Mesendoderm (in vitro differentiated cells): ENCODE results near the gene IL6ST.
"Not testable (repeated sequence)": the region's sequence is repeated elsewhere in the genome, so short reads cannot be mapped to it uniquely, and the experiment has no call there.

ENCODE experiments used
- DNase-seq: peaks from one replicate; pipeline ENCODE4 v3.0.0; 2013
- H2AK5ac ChIP-seq: 2 replicates; pipeline ENCODE4 v1.6.1; 2013; ENCODE audit warnings: low read length, inconsistent platforms
- H2BK120ac ChIP-seq: 2 replicates; pipeline ENCODE4 v1.6.1; 2013; ENCODE audit warnings: low read depth, mild to moderate bottlenecking, low read length, moderate library complexity, mixed read lengths
- H2BK15ac ChIP-seq: replicated peaks from 2 replicates; pipeline ENCODE4 v1.6.1; 2013; ENCODE audit warnings: low read depth, mild to moderate bottlenecking, moderate library complexity
- H2BK5ac ChIP-seq: 2 replicates; pipeline ENCODE4 v1.6.1; 2013; ENCODE audit warnings: low read length, inconsistent platforms
- H3K18ac ChIP-seq: 2 replicates; pipeline ENCODE4 v1.6.1; 2013; ENCODE audit warnings: mild to moderate bottlenecking, low read length, mixed read lengths
- H3K23ac ChIP-seq: one replicate; pipeline ENCODE4 v1.6.1; 2013; ENCODE audit warnings: low read length
- H3K27ac ChIP-seq: 2 replicates; pipeline ENCODE4 v1.5.1; 2013; ENCODE audit warnings: low read depth, mild to moderate bottlenecking, inconsistent platforms, low read length, moderate library complexity
- H3K27me3 ChIP-seq: 2 replicates; pipeline ENCODE4 v1.6.1; 2013; ENCODE audit warnings: low read length, control low read depth, mild to moderate bottlenecking, inconsistent platforms; ENCODE audit not compliant: insufficient read depth, poor library complexity
- H3K36me3 ChIP-seq: 2 replicates; pipeline ENCODE4 v1.6.1; 2013; ENCODE audit warnings: low read length, inconsistent platforms; ENCODE audit not compliant: control insufficient read depth, insufficient read depth
- H3K4ac ChIP-seq: one replicate; pipeline ENCODE4 v1.6.1; 2013; ENCODE audit warnings: low read depth, mild to moderate bottlenecking, low read length, moderate library complexity
- H3K4me1 ChIP-seq: 2 replicates; pipeline ENCODE4 v1.6.1; 2013; ENCODE audit warnings: low read depth, low read length, inconsistent platforms; ENCODE audit not compliant: control insufficient read depth
- H3K4me2 ChIP-seq: 2 replicates; pipeline ENCODE4 v1.6.1; 2013; ENCODE audit warnings: low read length
- H3K4me3 ChIP-seq: 2 replicates; pipeline ENCODE4 v1.5.1; 2013; ENCODE audit warnings: mild to moderate bottlenecking, low read length
- H3K56ac ChIP-seq: one replicate; pipeline ENCODE4 v1.6.1; 2013; ENCODE audit warnings: low read length
- H3K79me1 ChIP-seq: 2 replicates; pipeline ENCODE4 v1.6.1; 2013; ENCODE audit warnings: low read length, inconsistent platforms
- H3K79me2 ChIP-seq: 2 replicates; pipeline ENCODE4 v1.6.1; 2013; ENCODE audit warnings: mild to moderate bottlenecking, low read length; ENCODE audit not compliant: control insufficient read depth, insufficient read depth
- H3K9ac ChIP-seq: 2 replicates; pipeline ENCODE4 v1.6.1; 2013; ENCODE audit warnings: low read length, inconsistent platforms
- H4K5ac ChIP-seq: one replicate; pipeline ENCODE4 v1.6.1; 2013; ENCODE audit warnings: low read length
- H4K8ac ChIP-seq: one replicate; pipeline ENCODE4 v1.6.1; 2013; ENCODE audit warnings: low read depth, mild to moderate bottlenecking, control low read depth, low read length, moderate library complexity
- WGBS: extraction: QIAGEN DNeasy Blood & Tissue Kit; methylation state at CpG from one replicate; pipeline ENCODE4 v1.1.7; 2013; ENCODE audit warnings: low lambda C conversion rate, missing lambda C conversion rate; ENCODE audit not compliant: insufficient coverage; ENCODE audit errors: extremely low coverage; 5-methylcytosine and 5-hydroxymethylcytosine counted together

Gene IL6ST

GRCh38 chr5:55989860-55990259 is 4.9 kb downstream of the IL6ST start:
- Histone ChIP-seq H2BK120ac (no peak overlapping the region), H3K36me3 (no peaks in the 10 kb centered on the region), H2AK5ac (no peak overlapping the region), H3K4ac (no peak overlapping the region), H2BK5ac (no peak overlapping the region), H3K4me3 (no peak overlapping the region), H3K79me2 (peaks cover 27% of the 10 kb centered on the region), H2BK15ac (no peak overlapping the region), H3K18ac (no peak overlapping the region), H3K4me1 (no peaks in the 10 kb centered on the region), H3K23ac (no peak overlapping the region), H3K27ac (no peak overlapping the region), H3K79me1 (peaks cover 7% of the 10 kb centered on the region), H3K56ac (no peak overlapping the region), H3K4me2 (no peak overlapping the region), H3K9ac (no peak overlapping the region), H4K5ac (no peak overlapping the region), H3K27me3 (no peaks in the 10 kb centered on the region), H4K8ac (no peak overlapping the region)
- no peak for DNase-seq
- no CpG with 5 or more reads among the region's 1 CpG for WGBS

DNA sequence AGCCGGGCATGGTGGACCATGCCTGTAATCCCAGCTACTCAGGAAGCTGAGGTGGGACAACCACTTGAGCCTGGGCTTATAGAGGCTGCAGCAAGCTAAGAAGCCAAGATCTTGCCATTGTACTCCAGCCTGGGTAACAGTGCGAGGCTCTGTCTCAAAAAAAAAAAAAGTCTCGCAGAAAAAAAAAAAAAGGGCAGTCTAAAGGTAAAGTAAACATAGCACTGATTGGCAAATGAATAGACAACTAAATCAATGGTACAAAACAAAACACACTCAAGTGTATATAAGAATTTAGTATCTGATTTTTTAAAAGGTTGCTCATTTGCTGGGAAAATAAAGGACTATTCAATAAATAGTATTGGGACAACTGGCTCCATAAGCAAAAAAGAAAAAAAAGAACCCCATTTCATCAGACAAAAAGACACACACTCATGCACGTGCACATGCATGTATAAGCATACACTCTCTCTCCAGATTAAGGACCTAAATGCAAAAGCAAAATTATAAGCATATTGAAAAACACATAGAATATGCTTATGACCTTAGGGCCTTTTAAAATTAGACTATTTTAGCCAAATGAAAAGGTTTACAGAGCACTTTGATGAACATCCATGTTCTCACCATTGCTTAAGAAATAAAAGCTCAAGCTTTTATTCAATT is 5.7 kb downstream of the IL6ST start:
- no peak for DNase-seq
- H3K23ac ChIP-seq: no peak overlapping the region
- H3K4me3 ChIP-seq: no peak overlapping the region
- WGBS: no CpG with 5 or more reads among the region's 4 CpGs
- H3K27me3 ChIP-seq: no peaks in the 10 kb centered on the region
- no peaks in the 10 kb centered on the region for H3K4me1 ChIP-seq
- no peak overlapping the region for H2AK5ac ChIP-seq
- H3K36me3 ChIP-seq: no peaks in the 10 kb centered on the region
- H3K79me2 ChIP-seq: peaks cover 27% of the 10 kb centered on the region
- no peak overlapping the region for H3K4me2 ChIP-seq
- peaks cover 7% of the 10 kb centered on the region for H3K79me1 ChIP-seq
- H2BK15ac ChIP-seq: no peak overlapping the region
- H4K8ac ChIP-seq: no peak overlapping the region
- no peak overlapping the region for H3K18ac ChIP-seq
- H3K56ac ChIP-seq: no peak overlapping the region
- no peak overlapping the region for H2BK120ac ChIP-seq
- H2BK5ac ChIP-seq: no peak overlapping the region
- H3K4ac ChIP-seq: no peak overlapping the region
- H3K27ac ChIP-seq: no peak overlapping the region
- no peak overlapping the region for H4K5ac ChIP-seq
- H3K9ac ChIP-seq: no peak overlapping the region

DNA sequence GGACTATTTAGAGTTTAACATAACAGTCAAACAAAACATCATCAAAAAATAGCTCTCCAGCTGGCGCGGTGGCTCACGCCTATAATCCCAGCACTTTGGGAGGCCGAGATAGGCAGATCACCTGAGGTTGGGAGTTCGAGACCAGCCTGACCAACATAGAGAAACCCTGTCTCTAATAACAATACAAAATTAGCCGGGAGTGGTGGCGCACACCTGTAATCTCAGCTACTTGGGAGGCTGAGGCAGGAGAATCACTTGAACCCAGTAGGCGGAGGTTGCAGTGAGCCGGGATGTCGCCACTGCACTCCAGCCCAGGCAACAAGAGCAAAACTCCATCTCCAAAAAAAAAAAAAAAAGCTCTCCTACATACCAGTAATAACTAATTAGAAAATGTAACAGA is 6.3 kb downstream of the IL6ST start:
- H3K4me3 ChIP-seq, H3K4me1 ChIP-seq, H3K23ac ChIP-seq, H3K4me2 ChIP-seq, H2BK15ac ChIP-seq, H4K8ac ChIP-seq, DNase-seq, H3K56ac ChIP-seq, H3K27ac ChIP-seq, H3K79me1 ChIP-seq, H2AK5ac ChIP-seq, H2BK5ac ChIP-seq, H3K36me3 ChIP-seq, H3K4ac ChIP-seq, H4K5ac ChIP-seq, H3K9ac ChIP-seq, H3K27me3 ChIP-seq, H2BK120ac ChIP-seq, H3K18ac ChIP-seq: not testable (repeated sequence)
- H3K79me2 ChIP-seq: peaks cover 27% of the 10 kb centered on the region
- no CpG with 5 or more reads among the region's 10 CpGs for WGBS

GRCh38 chr5:55986931-55987330 is 7.8 kb downstream of the IL6ST start:
- Histone ChIP-seq H3K4ac (no peak overlapping the region), H3K36me3 (no peaks in the 10 kb centered on the region), H2BK15ac (no peak overlapping the region), H4K8ac (no peak overlapping the region), H3K23ac (no peak overlapping the region), H4K5ac (no peak overlapping the region), H3K18ac (no peak overlapping the region), H2BK120ac (no peak overlapping the region), H3K9ac (no peak overlapping the region), H3K79me1 (peaks cover 7% of the 10 kb centered on the region), H3K4me2 (no peak overlapping the region), H3K4me3 (no peak overlapping the region), H3K4me1 (no peaks in the 10 kb centered on the region), H3K27me3 (no peaks in the 10 kb centered on the region), H3K56ac (no peak overlapping the region), H3K79me2 (peaks cover 21% of the 10 kb centered on the region), H3K27ac (no peak overlapping the region), H2BK5ac (no peak overlapping the region), H2AK5ac (no peak overlapping the region)
- no peak for DNase-seq
- WGBS: no CpG with 5 or more reads among the region's 4 CpGs

GRCh38 chr5:55985181-55985580 is 9.6 kb downstream of the IL6ST start:
- Histone ChIP-seq H3K27me3 (no peaks in the 10 kb centered on the region), H4K8ac (no peak overlapping the region), H4K5ac (no peak overlapping the region), H3K79me1 (peaks cover 5% of the 10 kb centered on the region), H3K9ac (no peak overlapping the region), H3K27ac (no peak overlapping the region), H3K18ac (no peak overlapping the region), H3K56ac (no peak overlapping the region), H3K4ac (no peak overlapping the region), H3K23ac (no peak overlapping the region), H2BK120ac (no peak overlapping the region), H2AK5ac (no peak overlapping the region), H3K79me2 (peaks cover 19% of the 10 kb centered on the region), H3K4me2 (no peak overlapping the region), H2BK15ac (no peak overlapping the region), H2BK5ac (no peak overlapping the region), H3K4me3 (no peak overlapping the region), H3K36me3 (no peaks in the 10 kb centered on the region), H3K4me1 (no peaks in the 10 kb centered on the region)
- no CpG with 5 or more reads among the region's 6 CpGs for WGBS
- DNase-seq: no peak

- H4K5ac ChIP-seq: no peak overlapping the region
- H2AK5ac ChIP-seq: no peak overlapping the region
- H2BK15ac ChIP-seq: no peak overlapping the region
- peaks cover 5% of the 10 kb centered on the region for H3K79me1 ChIP-seq
- no peak overlapping the region for H2BK120ac ChIP-seq
- WGBS: no CpG with 5 or more reads among the region's 2 CpGs
- H3K9ac ChIP-seq: no peak overlapping the region
- no peak overlapping the region for H3K4ac ChIP-seq
- no peak overlapping the region for H3K4me2 ChIP-seq
- H3K4me1 ChIP-seq: no peaks in the 10 kb centered on the region
- H3K18ac ChIP-seq: no peak overlapping the region
- no peak for DNase-seq
- no peak overlapping the region for H3K56ac ChIP-seq
- H2BK5ac ChIP-seq: no peak overlapping the region
- H3K4me3 ChIP-seq: no peak overlapping the region
- no peak overlapping the region for H4K8ac ChIP-seq
- no peak overlapping the region for H3K23ac ChIP-seq
- no peaks in the 10 kb centered on the region for H3K27me3 ChIP-seq
- H3K36me3 ChIP-seq: no peaks in the 10 kb centered on the region
- H3K27ac ChIP-seq: no peak overlapping the region
- H3K79me2 ChIP-seq: peaks cover 14% of the 10 kb centered on the region
Measured at GRCh38 chr5:55983986-55984385, 10.8 kb downstream of the IL6ST start.
